ENCODE results near the gene PLSCR5.

PLSCR5 gene

DNA sequence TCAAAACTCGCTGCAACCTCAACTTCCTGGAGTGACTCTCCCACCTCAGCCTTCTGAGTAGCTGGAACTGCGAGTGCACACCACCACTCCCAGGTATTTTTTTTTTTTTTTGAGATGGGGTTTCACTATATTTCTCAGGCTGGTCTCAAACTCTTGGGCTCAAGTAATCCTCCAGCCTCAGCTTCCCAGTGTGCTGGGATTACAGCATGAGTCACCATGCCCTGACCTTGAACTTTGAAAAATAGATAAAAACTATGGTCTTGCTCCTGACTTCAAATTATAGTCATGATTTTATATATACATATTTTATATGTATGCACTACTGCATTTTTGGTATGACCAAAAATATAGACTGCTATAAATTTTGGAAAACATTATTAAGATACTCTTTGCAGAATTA is 6.9 kb upstream of the PLSCR5 start:
- TF ChIP-seq, protein P1, sequence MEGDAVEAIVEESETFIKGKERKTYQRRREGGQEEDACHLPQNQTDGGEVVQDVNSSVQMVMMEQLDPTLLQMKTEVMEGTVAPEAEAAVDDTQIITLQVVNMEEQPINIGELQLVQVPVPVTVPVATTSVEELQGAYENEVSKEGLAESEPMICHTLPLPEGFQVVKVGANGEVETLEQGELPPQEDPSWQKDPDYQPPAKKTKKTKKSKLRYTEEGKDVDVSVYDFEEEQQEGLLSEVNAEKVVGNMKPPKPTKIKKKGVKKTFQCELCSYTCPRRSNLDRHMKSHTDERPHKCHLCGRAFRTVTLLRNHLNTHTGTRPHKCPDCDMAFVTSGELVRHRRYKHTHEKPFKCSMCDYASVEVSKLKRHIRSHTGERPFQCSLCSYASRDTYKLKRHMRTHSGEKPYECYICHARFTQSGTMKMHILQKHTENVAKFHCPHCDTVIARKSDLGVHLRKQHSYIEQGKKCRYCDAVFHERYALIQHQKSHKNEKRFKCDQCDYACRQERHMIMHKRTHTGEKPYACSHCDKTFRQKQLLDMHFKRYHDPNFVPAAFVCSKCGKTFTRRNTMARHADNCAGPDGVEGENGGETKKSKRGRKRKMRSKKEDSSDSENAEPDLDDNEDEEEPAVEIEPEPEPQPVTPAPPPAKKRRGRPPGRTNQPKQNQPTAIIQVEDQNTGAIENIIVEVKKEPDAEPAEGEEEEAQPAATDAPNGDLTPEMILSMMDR (IDR thresholded peaks at IDR 0.05; ENCODE audit: low read depth, low read length): no peak
- no peak overlapping the region for H3K4me3 ChIP-seq (ENCODE audit: low read depth, low read length)

DNA sequence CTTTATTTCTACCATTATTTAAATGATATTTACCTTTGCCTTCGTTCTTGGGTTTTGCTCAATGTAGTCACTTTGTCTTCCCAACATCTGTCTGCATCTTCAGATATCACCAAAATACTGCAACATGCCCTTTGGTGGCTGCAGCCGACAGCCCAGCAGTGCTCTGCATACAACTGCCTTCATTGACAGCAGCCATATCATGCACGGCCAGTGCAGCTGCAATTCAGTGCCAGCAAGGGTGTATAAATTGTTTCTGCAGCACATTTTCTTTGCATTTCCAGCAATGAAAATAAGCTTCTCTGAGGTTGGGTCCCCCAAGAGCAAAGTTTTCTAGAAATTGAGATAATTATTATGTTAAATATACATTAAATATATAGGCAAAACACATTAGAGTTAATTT is 6.0 kb upstream of the PLSCR5 start:
- TF ChIP-seq, protein P1 (IDR thresholded peaks at IDR 0.05; ENCODE audit: low read depth, low read length): no peak

DNA sequence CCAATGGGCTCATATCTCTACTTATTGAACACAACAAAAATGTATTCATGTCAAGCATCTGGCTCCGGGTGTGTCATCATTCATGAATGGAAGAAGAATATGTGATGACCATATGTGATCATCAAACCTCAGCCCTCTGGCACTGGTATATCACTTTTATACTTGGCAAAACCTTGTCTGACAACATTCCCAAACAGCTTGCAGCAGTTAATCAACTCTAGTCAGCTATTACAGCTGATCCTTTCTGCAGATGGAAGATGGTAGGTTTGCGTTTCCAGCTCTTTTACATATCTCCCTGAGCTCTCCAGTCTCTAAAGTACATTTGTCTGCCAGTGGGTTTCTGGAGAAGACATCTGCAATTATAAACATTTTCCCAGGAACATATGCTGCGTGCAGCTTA is 6.6 kb downstream of the PLSCR5 start:
- TF ChIP-seq, protein P1 (IDR thresholded peaks at IDR 0.05; ENCODE audit: low read depth, low read length): no peak
- H3K4me3 ChIP-seq (ENCODE audit: low read depth, low read length): no peak overlapping the region

More for the DNA sequence above, 6.0 kb upstream of the PLSCR5 start:
- no peak overlapping the region for H3K4me3 ChIP-seq (ENCODE audit: low read depth, low read length)

DNA sequence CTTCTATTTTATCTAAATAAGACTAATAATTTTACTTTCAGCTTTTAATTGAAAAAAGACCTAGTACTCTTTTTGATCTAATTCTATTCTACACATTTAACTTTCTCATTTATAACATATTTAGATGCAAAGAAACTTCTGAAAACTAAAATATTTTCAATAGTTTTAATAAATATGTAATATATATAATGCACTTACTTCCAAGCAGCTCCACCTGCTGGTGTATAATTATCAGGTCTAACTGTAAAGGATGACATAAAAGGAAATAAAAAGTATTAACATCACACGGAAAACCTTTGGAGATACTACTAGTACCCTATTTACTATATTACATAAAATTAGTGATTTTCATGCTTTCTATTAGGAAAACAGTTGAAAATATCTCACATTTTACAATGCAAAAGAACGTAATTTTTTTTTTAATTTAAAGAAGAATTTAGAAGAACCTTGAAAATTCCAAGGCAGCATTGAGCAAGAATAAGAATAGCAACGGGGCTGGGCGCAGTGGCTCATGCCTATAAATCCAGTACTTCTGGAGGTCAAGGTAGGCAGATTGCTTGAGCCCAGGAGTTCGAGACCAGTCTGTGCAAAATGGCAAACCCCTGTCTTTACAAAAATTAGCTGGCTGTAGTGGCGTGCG is 10.2 kb downstream of the PLSCR5 start:
- TF ChIP-seq, protein P1 (IDR thresholded peaks at IDR 0.05; ENCODE audit: low read depth, low read length): no peak; the same call in 1 of the 2 replicates
- no peak overlapping the region for H3K4me3 ChIP-seq (ENCODE audit: low read depth, low read length)

DNA sequence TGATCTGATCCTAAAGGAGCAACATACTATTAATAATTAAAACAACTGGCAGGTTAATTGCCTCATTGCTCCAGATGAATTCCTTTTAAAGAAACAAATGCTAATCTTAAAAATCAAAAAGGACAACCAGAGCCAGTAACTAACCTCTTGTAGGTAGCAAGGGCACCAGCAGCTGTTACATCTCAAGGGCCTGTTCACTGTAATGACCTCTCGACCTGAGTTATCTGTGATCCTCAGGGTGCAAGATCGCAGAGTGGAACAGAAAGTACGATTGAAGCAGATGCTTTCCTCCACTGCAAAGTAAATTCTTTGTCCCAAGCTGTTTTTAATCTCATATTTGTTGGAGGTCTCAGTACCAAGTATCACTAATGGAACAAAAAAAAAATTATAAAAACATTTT is 11.4 kb downstream of the PLSCR5 start:
- H3K4me3 ChIP-seq (ENCODE audit: low read depth, low read length): no peak overlapping the region
- TF ChIP-seq, protein P1 (IDR thresholded peaks at IDR 0.05; ENCODE audit: low read depth, low read length): no peak

DNA sequence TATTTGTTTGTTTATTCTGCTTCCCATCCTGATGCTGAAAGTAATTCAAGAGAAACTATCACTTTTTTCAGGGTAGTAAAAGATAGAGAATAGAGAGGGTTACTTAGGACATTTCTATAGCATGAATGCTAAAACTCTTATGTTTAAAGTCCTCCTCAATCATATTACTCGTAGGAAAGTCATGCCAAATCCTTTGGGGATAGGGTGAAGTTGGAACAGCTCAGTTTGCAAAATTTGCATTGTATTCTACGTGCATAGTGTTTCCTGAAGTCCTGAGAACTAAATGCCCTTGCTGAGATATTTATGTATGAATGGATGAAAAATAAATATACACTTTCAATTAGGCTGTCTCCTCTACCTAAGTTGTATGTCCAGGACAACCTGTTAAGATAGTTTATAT is 14.6 kb downstream of the PLSCR5 start:
- H3K4me3 ChIP-seq (ENCODE audit: low read depth, low read length): no peak overlapping the region
- TF ChIP-seq, protein P1 (IDR thresholded peaks at IDR 0.05; ENCODE audit: low read depth, low read length): no peak

DNA sequence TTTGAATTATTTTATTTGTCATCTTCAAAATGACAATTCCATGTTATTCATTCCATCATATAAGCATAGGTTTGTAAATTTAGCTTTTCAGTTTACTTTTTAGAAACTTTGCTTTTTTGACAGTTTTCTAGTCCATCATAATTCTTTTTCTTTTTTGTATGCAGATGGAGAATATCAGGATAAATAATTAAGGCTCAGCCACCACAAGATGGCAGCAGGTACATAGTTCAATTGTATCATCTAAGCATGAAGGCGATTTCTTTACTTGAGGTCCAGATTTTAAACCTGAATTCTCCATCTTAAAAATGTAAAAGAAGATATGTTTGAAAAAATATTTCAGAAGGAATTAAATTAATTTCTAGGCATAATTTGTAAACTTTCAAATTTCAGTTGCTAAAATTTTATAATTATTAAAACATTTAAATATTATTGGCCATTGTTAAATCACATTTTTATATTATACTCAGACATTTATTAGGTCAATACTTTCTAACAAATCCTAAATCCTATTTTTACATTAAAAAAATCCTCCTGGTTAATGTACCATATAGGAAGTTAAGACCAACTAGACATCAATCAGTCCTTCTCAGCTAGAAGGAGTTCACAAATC is 15.1 kb downstream of the PLSCR5 start:
- TF ChIP-seq, protein P1 (IDR thresholded peaks at IDR 0.05; ENCODE audit: low read depth, low read length): peak; percentile 25; the same call in 1 of the 2 replicates
- no peak overlapping the region for H3K4me3 ChIP-seq (ENCODE audit: low read depth, low read length)

Measured in WI38 (cell line).